Activated naive CD4-positive, alpha-beta T cell (primary cell): ENCODE data around the gene PIGR.
A peak's percentile ranks its signal among the peaks of the same experiment; 100 is the strongest.

Experiments used
- DNase-seq, 4 experiments: peaks; one replicate each; lab custom pipeline; 2025; lab: John Stamatoyannopoulos, UW

PIGR gene

GRCh38 chr1:206960676-206961386 lies 14.6 kb upstream of the PIGR start:
- no peak for DNase-seq

- DNase-seq, result no peak
These were observed 11.9 kb upstream of the PIGR start for GRCh38 chr1:206958144-206958543.

DNA sequence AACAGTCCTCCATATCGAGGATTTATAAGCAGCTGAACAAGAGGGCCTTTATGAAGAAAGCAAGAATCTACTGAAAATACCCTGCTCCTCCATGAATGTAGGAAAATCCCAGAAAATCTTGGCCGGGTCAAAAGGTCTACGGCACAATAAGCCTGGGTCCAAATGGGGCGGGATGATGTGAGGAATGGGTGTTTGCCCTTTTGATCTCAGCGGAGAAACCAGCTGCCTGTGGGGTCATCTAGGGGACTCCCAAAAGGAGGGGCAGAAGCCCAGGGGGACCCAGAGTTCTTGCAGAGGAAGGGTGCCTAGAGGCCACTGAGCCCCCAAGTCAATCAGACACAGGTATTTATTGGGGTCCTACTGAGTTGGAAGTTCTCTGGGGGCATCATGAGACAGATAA lies 11.4 kb upstream of the PIGR start:
- DNase-seq, result no peak

DNA sequence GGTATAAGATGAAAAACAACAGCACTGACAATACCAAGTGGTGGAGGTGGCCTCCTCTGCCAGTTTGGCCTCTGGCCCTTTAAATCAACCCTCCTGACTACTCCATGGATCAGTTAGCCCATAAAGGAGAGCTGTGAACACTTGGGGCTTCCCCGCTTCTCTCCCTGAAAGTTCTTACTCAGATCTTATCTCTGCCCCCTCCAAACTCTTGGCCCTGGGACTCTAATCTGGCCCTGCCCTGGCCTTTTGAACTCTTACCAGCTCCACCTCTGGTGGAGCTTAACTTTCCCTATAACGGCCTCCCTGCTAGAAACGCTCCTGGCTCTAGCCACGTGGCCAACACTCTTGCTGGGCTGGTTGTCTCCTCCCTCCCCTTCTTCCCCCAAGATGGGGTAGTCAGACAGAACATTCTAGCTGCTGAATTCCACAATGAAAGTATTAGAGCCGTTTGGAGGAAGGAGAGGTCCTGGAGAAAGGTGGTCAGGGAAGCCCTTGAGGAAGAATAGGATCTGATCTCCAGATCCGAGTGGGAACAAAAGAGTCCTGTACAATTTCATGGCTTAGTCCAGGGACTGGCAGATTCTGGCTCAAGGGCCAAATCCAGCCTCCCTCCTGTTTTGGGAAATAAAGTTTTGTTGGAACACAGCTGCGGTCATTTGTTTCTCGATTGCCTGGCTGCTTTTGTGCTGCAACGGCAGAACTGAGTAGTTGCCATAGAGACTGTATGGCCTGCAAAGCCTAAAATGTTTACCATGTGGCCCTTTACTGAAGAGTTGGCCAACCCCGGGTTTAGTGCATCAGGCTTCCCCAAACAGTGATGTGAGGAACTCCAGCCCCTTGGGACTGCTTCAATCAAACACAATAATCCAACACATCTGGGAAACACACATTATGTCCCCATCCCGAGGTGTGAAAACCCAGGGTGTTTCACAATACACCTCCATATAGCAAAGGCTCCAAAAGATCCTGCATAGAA lies 9.5 kb upstream of the PIGR start:
- DNase-seq, result no peak

DNA sequence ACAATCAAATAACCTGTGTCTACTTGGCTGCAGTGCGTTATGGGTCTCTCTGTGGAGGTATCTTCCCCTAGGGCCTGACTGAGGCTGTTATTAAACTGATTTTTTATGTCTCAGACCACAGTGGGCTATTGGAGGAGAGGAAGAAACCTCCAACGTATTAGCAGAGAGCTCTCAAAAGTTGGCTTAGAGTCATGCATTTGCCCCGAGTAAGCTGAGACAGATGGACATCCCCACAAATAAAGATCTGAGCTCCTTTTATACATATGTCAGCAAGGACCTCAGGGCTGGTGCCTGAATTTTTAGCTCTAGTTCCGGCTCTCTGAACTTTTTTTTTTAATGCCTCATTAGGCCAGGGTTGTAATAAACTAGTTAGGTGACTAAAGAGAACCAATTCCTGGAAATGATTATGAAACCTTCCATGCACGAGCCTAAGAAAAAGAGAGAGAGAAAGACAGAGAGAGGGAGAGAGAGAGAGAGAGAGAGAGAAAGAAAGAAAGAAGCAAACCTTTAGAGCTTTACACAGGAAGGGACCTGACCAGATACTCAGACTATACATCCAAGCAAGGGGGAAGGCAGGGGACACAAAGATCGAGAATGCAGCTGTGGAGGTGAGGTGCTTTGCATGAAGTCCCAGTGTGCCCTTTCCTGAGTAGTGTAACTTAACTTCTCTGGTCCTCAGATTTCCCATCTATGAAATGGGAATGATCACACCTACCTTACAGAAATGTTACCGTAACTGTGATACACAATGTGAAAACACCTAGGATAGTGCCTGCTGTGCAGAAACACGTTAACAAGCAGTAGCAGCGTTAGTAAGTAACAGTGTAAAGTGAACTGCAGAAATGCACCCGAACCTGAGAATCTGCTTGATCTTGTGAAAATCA lies 8.4 kb upstream of the PIGR start:
- DNase-seq, result no peak

GRCh38 chr1:206953626-206954025 lies 7.4 kb upstream of the PIGR start:
- DNase-seq, result no peak

DNA sequence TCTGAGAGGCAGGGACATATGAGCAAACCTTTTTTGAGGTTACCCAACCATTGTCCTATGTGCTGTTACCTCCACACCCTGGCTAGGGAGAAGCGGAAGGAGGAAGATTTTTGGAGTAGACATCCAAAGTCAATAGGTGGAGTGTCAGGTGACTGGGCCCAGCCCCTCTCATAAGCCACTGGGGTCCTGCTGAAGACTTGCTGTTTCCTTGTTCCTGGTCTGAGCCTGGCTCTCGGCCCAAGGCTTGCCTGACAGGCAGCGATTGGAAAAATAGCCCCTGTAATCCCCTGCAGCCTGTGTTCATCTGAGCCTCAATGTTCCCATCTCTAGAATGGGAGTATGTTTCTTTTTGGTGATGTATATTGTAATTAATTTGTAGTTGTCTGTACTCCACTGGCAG lies 6.9 kb upstream of the PIGR start:
- DNase-seq, result no peak

- no peak for DNase-seq
These were observed 5.9 kb upstream of the PIGR start for GRCh38 chr1:206952171-206952570.

DNA sequence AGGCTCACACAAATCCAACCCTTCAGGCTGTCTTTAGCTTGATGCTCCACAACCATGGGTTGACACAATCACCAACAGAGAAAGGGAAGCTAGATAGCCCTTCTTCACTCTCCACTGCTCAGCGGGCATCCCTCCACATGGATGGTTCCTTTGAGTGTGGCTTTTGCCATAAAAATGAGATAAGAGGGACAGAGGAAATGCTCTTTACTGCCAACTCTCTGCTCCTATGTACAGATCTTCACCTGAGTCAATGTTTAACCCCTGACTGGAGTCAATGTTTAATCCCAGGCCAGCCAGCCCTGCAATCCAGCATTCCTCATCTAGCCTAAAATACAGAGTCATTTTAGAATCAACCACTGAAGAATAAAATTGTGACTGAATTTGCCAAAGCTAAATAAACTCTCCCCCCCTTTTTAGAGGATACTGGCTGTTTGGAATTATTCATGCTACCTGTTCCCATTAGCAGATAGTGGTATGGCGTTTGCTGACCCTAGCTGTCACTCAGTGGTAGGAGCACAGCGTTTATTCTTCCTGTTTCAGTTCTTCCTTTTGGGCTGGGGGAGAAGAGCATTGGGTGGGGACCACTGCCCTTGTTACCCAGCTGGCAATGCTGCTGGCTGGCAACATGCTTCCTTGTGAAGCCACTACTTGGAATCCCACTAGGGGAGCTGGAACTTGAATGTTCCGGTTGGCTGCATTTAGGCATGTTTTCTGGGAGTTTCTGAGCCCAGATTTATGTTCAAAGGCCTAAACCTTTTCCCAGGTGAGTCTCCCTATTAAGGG lies 5.2 kb upstream of the PIGR start:
- no peak for DNase-seq

- no peak for DNase-seq
These were observed 3.4 kb upstream of the PIGR start for GRCh38 chr1:206949641-206950040.

GRCh38 chr1:206949208-206949607 lies 2.9 kb upstream of the PIGR start:
- DNase-seq, result no peak

DNA sequence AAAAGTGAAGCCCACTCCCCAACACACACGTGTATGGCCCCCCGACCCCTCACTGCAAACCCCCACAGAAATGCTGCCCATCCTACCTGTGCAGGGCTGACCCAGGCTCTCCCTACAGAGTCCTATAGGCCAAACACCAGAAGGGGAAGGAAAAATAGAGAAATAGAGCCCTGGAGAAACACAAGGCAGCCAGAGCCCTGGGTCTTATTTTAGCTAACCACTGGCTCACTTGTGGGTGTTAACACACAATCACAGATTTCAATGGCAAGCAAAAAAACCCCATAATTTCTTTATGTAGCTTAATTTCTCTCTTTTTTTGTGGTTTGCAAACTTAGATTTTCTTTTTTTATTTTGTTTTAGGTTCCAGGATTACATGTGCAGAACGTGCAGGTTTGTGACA lies 989 bp upstream of the PIGR start:
- no peak for DNase-seq

- DNase-seq, result no peak
These were observed 487 bp downstream of the PIGR start for GRCh38 chr1:206945779-206946178.

GRCh38 chr1:206944703-206945102 lies 1.6 kb downstream of the PIGR start:
- DNase-seq, result no peak

- DNase-seq, result no peak
These were observed 4.4 kb downstream of the PIGR start for GRCh38 chr1:206941766-206942418.

GRCh38 chr1:206940588-206940936 lies 5.7 kb downstream of the PIGR start:
- no peak for DNase-seq

GRCh38 chr1:206939841-206940587 lies 6.3 kb downstream of the PIGR start:
- DNase-seq, result no peak

DNA sequence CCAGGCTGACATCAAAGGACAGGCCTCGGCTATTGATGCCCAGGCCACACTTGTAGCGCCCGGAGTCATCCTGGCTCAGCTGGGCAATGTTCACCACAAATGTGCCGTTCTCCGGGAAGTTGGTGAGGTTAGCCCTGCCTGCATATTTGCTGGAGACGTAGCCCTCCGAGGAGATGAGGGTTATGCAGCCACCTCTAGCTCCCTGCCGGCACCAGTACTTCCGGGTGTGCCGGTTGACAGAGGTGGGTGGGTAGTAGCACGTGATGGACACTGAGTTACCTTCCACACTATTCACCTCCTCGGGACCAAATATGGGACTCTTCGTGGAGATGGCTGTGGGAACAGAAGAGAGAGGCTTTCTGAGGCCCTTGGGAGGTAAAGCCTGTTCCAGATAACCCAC lies 7.1 kb downstream of the PIGR start:
- DNase-seq, result no peak

- no peak for DNase-seq
These were observed 8.8 kb downstream of the PIGR start for GRCh38 chr1:206937425-206937824.

DNA sequence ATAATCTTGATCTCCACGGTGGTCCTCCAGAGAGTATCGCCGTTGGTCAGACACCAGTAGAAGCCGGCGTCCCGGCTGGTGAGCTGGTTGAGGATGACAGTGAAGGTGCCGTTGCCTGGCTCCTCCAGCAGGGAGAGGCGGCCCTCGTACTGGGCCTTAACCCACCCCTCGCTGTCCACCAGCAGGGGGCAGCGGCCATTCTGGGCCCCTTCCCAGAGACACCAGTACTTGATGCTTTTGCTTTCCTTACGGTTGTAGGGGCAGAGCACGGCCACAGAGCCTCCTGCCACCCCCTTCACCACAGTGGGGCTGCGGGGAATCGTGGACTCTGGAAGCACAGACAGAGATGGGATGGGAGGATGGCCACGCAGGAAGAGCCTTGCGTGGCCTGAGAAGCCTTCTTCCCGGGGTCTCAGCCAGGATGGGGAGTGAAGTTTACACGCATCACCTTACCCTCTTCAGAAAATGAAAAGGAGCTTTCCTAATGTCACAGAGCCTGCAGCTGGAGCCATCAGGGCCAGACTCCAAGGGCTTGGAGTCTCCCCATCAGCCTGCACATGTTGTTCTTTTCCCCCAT lies 10.7 kb downstream of the PIGR start:
- DNase-seq, result peak in 2 of 4 experiments; percentile 16 to 31
